Right cardiac atrium (tissue), 5 donors: ENCODE data around the gene C19orf47. TPM values are rescaled to one million over a fixed set of nuclear protein-coding genes. Genes with fewer than 3 reads are reported as not detected.

Experiments used
- ATAC-seq, 2 donors: fragments of 200-7000 bp; cut with Tn5 transposase; one replicate each; pipeline versions ENCODE4 v1.8.0 to v1.9.1; 2020; ENCODE audit warnings: moderate library complexity in 2 of 2, mild to moderate bottlenecking in 1 of 2
- DNase-seq, 3 donors: peaks; one replicate each; pipeline ENCODE4 v3.0.0-alpha.2; 2020
- H3K27ac ChIP-seq: one replicate; pipeline ENCODE4 v1.5.1; 2013; ENCODE audit warnings: mild to moderate bottlenecking, low read length, control low read depth, moderate library complexity
- H3K27me3 ChIP-seq: one replicate; pipeline ENCODE4 v1.6.1; 2013; ENCODE audit not compliant: control insufficient read depth, insufficient read depth
- H3K4me1 ChIP-seq: one replicate; pipeline ENCODE4 v1.6.1; 2013; ENCODE audit warnings: low read length; ENCODE audit not compliant: control insufficient read depth, insufficient read depth
- H3K4me3 ChIP-seq: one replicate; pipeline ENCODE4 v1.5.1; 2013; ENCODE audit warnings: low read length, control low read depth
- H3K9me3 ChIP-seq: one replicate; pipeline ENCODE4 v1.6.1; 2013; ENCODE audit warnings: low read length; ENCODE audit not compliant: control insufficient read depth
- WGBS: extraction: QIAGEN DNeasy Blood & Tissue Kit; methylation state at CpG from one replicate; pipeline ENCODE4 v1.1.7; 2013; 5-methylcytosine and 5-hydroxymethylcytosine counted together
- intact Hi-C, 4 donors: fragments of 100-400 bp; cut with DNase I; formaldehyde crosslinking; loops; one replicate each; pipeline versions ENCODE4 v1.11.0 to v1.14.0; 2022 to 2023
- polyA plus RNA-seq: library from polyadenylated mRNA; stranded (reverse); fragments of 200-250 nt; gene quantifications from one replicate; pipeline ENCODE4 v1.2.3, GENCODE V29; 2013
- total RNA-seq, 4 donors: library from RNA; stranded (reverse); fragmentation: NEBNext Ultra II Directional; extraction: Animal tissue kit (Norgen Biotek cat#: 25700); gene quantifications; one replicate each; pipeline ENCODE4 v1.2.1, GENCODE V29; 2021
- donor health status: healthy with polysubstance abuse.
- donor health status: DM: no; HTN: yes; CAD: no.
- donor health status: DM: no; HTN: no; CAD: no.
- donor health status: DM: no; HTN: yes; CAD: no; lungs with severe emphysema.
- donor health status: DM: yes; HTN: yes; CAD: no.

Gene C19orf47
- total and polyA plus RNA-seq, 5 donors = 116 to 194 (median 158) TPM

DNA sequence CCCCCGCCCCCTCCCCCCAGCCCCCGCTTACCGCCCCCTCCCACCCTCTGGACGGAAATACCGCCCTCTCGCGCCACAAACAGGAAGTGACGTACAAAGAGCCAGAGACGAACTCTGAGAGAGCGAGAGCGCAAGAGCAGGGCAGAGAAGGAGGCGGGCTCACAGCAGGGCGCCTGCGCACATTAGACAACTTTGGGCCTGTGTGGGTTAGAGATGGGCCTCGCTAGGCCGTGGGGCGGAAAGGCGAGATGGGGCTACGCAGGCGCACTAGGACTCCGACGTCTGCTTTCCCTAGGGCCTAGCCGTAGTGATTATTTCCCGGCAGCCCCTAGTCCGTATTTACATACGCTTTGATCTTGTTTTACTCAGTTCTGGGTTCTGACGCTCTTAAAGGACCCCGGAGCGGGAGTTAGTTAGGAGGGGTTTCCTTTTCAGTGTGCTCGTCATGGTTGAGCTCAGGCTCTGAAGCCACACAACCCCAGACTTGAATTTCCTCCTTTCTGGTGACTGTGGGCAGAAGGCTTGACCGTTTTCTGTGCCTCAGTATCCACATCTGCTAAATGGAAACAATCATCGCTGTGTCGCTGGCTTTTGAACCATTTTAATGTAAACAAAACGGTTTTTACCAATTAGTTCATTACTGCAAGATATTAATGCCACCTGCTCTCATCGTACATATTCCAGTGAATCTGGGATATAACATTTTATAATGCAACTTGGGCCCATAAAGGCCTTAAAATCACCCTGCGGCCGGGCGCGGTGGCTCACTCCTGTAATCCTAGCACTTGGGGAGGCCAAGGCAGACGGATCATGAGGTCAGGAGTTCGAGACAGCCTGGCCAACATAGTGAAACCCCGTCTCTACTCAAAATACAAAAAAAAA is 62.6 kb downstream of the C19orf47 start:
- Histone ChIP-seq H3K27me3 (no peaks in the 10 kb centered on the region), H3K4me1 (peaks cover 8% of the 10 kb centered on the region), H3K4me3 (peak overlapping the region; percentile 92), H3K9me3 (no peaks in the 10 kb centered on the region), H3K27ac (peak overlapping the region; percentile 98)
- ATAC-seq (peak; percentile 97), DNase-seq (peak; percentile 99)
- WGBS = 14% methylated on average over 42 of the region's 42 CpGs
- intact Hi-C loops = no loop called here

DNA sequence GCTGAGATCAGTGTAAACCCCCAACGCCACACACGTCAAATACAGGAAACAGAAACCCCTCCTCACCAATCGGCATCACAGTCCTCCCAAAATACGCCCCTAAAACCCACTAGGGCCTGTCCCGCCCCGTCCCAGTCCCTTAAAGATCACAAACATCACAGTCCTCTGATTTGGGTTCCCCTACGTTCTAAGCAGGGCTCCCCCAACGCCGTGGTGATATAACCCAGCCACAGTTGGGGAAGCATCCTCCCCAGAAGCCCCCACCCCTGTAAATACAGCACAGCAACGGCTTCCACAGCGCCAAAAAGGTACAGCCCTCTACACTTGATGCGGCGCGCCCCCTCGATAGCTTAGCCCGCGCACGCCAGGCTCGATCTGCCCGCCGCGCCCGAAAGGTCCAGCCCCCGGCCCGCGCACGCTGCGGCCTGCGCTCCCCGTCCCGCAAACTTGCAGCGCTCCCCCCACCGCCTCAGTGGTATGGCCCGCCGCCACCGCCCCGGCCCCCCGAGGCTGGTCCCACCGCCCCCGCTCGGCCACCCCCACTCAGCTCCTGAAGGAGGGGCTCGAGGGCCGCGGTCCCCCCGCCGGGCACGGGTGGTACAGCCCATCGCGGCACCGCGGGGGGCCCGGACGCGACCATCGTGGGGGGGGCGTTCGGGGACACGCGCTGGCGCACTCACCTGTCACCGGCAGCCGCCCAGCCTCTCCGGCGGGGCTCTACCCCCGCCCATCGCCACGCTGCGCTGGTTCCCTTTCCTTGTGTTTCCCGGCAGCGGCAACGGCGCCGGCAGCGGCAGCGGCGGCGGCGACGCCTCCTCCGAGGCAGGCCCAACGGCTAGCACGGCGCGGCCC is 63.5 kb downstream of the C19orf47 start, which contains the start of gene AKT2:
Gene AKT2, minus strand, starts transcription at position 845 of the 852 bp plus-strand sequence. CDS start 20,078 bp downstream, outside the sequence.
- ATAC-seq (peak; percentile 38 to 50), DNase-seq (peak in 2 of 3 donors; percentile 70 to 90)
- Histone ChIP-seq H3K27ac (peak within 1 kb of the TSS; percentile 98), H3K4me1 (peaks cover 17% of the 10 kb centered on the region), H3K4me3 (peak within 1 kb of the TSS; percentile 92), H3K27me3 (no peaks in the 10 kb centered on the region), H3K9me3 (no peaks in the 10 kb centered on the region)
- intact Hi-C loops = no loop called here
- under 1% methylated on average over 84 of the region's 84 CpGs for WGBS

DNA sequence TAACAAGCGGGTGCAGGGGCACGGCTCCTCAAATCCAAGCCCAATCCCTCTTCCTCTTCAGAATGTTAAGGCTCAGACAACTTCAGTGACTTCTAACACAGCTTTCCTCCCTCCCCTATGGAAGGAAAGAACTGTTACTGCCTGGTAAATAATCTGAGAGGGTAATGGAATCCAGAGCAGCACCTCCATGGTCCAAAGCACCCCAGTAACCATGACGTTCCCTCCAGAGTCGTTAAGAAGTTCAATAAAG is 64.0 kb downstream of the C19orf47 start:
- Histone ChIP-seq H3K9me3 (no peaks in the 10 kb centered on the region), H3K4me3 (peak overlapping the region; percentile 92), H3K4me1 (peaks cover 17% of the 10 kb centered on the region), H3K27me3 (no peaks in the 10 kb centered on the region), H3K27ac (peak overlapping the region; percentile 97)
- WGBS = 11% methylated on average over 4 of the region's 4 CpGs
- DNase-seq = no peak
- no peak for ATAC-seq
- intact Hi-C loops = no loop called here

DNA sequence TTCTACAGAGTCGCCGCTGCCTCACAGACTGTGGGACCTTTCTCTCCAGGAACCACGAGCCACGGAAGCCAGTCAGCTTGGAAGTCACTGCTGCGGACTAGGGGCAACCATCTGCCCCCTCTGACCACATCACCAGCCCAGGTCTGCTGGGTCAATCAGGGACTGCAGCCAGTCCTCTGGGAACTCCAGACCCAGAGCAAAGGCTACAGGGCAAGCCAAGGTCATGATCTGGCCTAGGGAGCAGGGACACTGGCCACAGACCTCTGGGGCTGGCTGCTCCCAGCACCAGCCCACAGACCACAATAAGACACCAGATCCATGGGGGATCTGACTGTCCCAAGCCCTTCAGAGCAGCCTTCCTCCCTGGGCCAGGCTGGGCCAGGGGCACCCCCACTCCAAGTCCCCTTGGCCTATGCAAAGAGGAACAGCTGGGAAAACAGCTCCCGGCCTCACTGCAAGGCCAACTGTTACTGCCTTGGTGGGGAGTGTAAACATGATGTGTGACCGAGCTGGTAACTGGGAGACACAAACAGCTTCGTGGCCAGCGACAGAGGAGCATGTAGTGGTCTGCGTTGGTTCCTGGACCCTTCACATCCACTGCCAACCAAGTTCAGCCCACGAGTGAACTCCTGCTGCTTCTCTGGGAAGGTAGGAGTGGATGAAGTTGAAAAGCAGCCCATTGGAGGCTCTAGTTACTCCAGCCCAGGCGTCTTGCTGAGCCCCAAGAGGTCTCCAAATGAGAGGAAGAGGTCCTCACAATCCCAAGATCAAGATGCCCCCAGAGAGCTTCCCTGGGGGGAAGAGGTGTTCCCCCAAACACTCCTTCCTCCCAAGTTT is 64.6 kb downstream of the C19orf47 start:
- peak overlapping the region; percentile 92 for H3K4me3 ChIP-seq
- H3K27ac ChIP-seq = peak overlapping the region; percentile 97
- H3K27me3 ChIP-seq = no peaks in the 10 kb centered on the region
- no peak for ATAC-seq
- 46% methylated on average over 12 of the region's 12 CpGs for WGBS
- DNase-seq = peak in 1 of 3 donors; percentile 31
- H3K4me1 ChIP-seq = peaks cover 17% of the 10 kb centered on the region
- no peaks in the 10 kb centered on the region for H3K9me3 ChIP-seq
- intact Hi-C loops = no loop called here

DNA sequence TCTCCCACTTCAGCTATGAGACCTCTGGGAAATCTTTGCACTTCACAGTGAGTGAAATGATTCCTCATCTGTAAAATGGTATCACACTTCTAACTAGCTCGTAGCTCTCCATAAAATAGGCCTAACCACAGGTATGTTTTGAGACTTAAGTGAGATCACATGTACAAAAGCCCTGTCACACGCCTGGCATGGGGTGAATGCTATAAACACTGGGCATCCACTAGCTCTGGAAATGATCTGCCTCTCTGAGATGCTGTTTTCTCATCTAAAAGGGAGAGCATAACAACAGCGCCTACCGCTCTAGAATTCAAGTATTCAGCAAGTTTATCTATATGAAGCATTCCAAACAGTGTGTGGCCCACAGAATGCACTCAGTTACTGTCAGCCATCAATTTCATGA is 65.3 kb downstream of the C19orf47 start:
- WGBS = 70% methylated on average over 4 of the region's 4 CpGs
- ATAC-seq (no peak), DNase-seq (peak in 1 of 3 donors; percentile 24)
- Histone ChIP-seq H3K4me1 (peaks cover 20% of the 10 kb centered on the region), H3K27ac (peak overlapping the region; percentile 0), H3K4me3 (no peak overlapping the region), H3K27me3 (no peaks in the 10 kb centered on the region), H3K9me3 (no peaks in the 10 kb centered on the region)
- intact Hi-C loops = no loop called here

DNA sequence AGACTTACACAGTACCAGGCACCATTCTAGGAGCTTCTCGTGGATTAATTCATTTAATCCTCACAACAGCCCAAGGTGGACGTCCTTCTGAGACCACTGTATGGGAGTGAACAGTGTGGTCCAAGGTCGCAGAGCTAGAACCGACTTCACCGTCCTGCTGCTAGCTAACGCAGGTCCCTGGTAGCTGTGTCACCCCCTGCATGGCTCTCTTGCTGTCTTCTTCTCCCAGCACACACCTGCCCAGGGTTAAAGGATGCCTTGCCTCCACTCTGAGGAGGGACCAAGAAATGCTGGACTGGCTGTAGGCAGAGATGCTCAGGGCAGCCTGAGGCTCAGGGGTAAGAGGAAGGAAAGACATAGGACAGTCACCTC is 66.0 kb downstream of the C19orf47 start:
- H3K4me1 ChIP-seq = peaks cover 24% of the 10 kb centered on the region
- peak in 1 of 3 donors; percentile 2 for DNase-seq
- WGBS = 82% methylated on average over 6 of the region's 6 CpGs
- H3K9me3 ChIP-seq = no peaks in the 10 kb centered on the region
- H3K27me3 ChIP-seq = no peaks in the 10 kb centered on the region
- peak overlapping the region; percentile 21 for H3K27ac ChIP-seq
- intact Hi-C loops = no loop called here
- ATAC-seq = no peak
- H3K4me3 ChIP-seq = no peak overlapping the region

DNA sequence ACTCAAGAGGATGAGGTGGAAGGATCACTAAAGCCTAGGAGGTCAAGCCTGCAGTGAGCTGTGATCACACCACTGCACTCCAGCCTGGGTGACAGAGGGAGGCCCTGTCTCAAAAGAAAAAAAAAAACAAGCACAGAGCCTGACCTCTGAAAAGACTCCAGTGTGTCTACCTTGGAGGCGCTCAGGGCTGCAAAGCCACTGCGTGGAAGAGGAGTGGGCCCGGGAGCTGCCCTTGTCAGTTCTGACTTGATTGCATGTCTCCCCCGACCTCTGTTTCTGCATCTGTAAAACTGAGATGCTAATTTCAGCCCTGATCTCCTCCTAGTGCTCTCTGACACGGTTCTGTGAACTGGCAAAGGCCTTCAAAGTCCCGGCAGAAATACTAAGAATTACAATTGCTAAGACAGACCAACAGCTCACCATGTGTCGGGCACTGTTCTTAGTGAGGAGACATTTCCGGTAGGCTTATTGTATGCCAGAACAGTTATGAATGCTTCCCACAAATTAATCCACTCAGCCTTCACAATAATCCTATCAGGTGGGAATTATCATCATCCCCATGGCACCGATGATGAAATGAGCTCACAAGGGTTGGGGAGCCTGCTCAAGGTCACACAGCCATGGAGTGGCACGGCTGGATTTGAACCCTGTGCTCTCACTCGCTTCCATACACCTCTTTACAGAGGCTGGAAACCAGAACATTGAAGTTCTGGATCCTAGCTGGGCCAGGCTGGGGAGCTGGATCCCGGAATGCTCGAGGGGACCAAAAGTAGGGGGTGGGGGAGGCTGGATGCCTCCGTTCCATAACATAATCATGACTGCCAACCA is 66.6 kb downstream of the C19orf47 start:
- intact Hi-C loops = no loop called here
- 69% methylated on average over 14 of the region's 14 CpGs for WGBS

DNA sequence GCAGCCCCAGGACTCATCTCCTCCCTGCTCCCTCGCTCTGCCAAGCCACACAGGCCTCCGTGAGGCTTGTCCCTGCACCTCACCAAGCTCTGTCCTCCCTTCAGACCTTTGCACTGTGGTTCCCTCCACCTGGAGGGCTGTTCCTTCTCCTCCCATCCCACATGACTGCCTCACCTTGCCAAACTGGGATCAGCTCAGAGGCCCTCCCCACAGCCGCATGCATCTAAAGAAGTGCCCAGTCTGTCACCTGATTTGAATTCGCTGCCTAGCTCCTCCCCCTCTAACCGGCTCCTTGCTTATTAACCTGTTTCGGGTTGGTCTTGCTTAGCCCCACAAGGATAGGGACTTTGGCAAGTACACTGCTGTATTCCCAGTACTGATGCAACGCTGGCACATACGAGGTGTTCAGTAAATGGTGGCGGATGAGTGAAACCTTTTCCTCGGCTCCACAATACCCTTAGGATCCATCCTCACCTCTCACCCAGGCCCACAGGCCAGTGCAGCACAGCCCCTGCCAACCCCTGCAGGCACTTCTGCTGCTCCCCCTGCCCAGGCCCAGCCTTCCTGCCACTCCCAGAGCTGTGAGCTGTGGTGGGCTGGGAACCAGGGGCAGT is 67.5 kb downstream of the C19orf47 start:
- no peak for ATAC-seq
- peak in 1 of 3 donors; percentile 49 for DNase-seq
- intact Hi-C loops = no loop called here
- H3K4me1 ChIP-seq = peaks cover 24% of the 10 kb centered on the region
- H3K4me3 ChIP-seq = no peak overlapping the region
- H3K9me3 ChIP-seq = no peaks in the 10 kb centered on the region
- WGBS = 54% methylated on average over 10 of the region's 10 CpGs
- H3K27ac ChIP-seq = peak overlapping the region; percentile 56
- no peaks in the 10 kb centered on the region for H3K27me3 ChIP-seq

More for the DNA sequence above, 66.6 kb downstream of the C19orf47 start:
- DNase-seq = peak in 1 of 3 donors; percentile 9
- Histone ChIP-seq H3K27me3 (no peaks in the 10 kb centered on the region), H3K4me1 (peaks cover 24% of the 10 kb centered on the region), H3K4me3 (no peak overlapping the region), H3K9me3 (no peaks in the 10 kb centered on the region), H3K27ac (no peak overlapping the region)
- ATAC-seq = no peak

DNA sequence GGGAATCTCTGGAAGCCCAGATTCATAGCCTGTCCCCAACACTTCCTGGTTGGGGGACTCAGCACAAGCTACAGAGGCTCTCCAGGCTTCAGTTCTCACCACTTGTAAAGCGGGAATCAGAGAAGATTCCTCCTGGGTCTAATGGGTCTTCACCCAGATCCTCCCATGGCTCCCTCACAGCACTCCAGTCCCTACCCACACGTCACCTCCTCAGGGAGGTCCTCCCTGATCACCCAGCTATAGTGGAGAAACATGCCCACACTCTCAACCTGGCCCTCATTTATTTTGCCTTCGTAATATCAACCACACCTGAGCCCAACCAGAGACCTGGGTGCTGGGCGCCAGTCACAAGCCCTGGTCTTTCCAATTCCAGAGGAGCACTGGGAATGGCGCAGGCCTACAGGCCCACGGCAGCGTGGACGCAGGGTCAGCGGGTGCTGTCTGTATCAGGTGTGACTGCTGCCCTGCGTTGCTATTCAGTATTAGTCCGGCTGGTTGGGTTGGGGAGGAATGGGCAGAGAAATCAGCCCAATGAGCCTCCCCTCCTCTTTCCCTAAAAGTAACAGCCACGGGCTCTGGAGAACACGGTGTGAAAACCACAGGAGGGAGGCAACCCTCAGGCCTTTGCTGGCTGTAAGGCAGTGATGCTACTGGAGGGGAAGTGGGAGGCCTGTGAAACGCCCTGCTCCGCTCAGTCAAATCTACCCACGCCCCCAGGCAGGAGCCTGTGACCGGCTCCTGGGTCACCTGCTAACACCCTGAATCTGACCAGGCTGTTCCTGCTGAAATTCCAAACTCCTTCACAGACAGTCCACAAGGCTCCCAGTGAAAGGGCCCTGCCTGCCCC is 68.2 kb downstream of the C19orf47 start:
- H3K9me3 ChIP-seq = no peaks in the 10 kb centered on the region
- 73% methylated on average over 17 of the region's 17 CpGs for WGBS
- DNase-seq (peak in 1 of 3 donors; percentile 44), ATAC-seq (no peak)
- H3K27me3 ChIP-seq = no peaks in the 10 kb centered on the region
- intact Hi-C loops = no loop called here
- no peak overlapping the region for H3K4me3 ChIP-seq
- peak overlapping the region; percentile 69 for H3K27ac ChIP-seq
- peaks cover 27% of the 10 kb centered on the region for H3K4me1 ChIP-seq
